Measurements from ENCODE around the gene DNAH17.
A peak's percentile ranks its signal among the peaks of the same experiment; 100 is the strongest.

DNAH17 gene

DNA sequence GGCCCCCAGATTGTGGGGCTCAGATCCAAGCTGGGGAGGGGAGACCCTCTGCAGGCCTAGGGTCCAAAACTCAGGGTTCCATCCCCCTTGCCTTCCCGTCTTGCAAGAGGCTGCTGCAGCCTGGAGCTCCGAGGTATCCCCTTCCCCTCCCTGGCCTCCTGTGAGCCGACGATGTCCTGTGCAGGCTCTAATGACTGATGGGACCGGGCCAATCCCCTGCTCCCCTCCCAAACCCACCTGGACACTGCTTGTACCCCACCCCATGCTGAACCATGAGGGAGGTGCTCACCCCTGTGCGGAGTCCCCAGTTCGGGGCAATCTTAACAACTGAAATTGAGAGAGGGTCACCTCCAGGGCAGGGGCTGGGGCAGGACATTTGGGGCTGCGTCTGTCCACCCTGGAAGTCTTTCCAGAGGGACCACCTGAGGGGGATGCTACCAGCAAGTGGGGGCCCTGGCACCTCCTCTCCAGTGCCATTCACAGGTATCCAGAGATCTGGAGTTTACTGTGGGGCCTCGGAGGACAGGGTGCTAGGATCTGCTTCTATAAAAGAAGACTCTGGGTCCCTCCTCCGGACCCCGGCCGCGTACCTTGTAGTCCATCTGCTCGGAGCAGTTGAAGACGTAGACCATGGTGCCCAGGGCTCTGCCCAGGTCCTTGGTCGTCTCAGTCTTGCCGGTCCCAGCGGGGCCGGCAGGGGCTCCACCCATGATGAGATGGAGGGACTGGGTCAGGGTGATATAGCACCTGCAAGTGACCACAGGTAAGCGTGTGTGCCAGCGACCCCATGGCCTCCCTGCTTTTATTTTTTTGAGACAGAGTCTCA lies 77.3 kb downstream of the DNAH17 start:
- DNase-seq (ENCODE audit: extremely low read depth in 1 of 2, low read depth in 1 of 2) = no peak

DNA sequence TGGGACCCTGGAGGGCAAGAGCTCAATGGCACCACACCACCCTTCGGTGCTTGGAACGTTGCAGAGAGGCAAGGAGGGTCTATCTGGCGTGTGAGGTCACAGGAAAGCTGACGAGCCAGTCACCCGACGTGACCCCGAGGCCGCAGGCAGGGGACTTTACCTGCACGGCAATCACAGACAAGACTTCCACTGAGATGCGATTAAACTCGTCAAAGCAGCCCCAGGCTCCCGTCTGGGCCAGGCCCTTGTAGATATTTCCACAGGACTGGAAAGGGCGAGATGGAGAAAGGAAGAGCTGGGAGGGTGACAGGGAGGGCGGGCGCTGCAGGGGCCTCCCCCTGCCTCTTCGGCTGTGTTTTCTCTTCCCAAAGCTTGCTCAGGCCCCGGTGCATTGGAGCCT lies 78.3 kb downstream of the DNAH17 start:
- DNase-seq (ENCODE audit: extremely low read depth in 1 of 2, low read depth in 1 of 2) = no peak

DNA sequence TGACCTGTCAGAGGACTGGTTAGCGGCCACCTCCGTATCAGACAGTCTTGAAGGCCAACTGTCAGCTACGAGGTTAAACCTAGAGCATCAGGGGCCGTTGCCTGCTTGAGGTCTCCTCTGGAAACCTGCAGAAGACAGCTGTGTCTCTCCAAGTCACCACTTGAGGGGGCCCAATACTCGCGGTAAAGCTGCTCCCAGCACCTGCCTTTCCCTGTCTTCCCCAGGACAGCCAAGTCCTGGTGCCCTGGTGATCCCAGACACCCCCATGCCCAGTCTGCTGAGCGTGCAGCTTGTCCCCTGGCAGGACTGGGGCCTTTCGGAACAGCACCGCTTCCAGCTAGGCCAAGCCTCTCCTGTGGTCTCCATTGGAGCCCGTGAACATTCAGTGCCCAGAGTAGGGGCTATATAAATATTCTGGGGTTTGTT lies 80.1 kb downstream of the DNAH17 start:
- DNase-seq (ENCODE audit: extremely low read depth in 1 of 2, low read depth in 1 of 2) = peak in 1 of 2 donors; percentile 5

DNA sequence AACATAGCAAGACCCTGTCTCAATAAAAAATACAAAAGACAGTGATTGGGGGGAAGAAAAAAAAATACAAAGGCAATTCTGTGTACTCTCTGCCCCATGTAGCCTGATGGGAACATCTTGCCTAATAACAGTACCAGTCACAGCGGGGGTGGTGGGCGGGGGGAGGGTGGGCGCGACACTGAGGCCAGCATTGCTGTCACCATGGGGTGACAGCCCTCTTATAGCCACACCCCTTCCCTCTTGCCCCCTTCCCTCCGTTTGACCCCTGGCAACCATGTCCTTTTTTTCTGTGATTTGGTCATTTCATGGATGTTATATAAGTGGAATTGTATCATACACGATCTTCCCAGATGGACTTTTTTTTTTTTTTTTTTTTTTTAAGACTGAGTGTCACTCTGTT lies 80.9 kb downstream of the DNAH17 start:
- no peak for DNase-seq (ENCODE audit: extremely low read depth in 1 of 2, low read depth in 1 of 2)

DNA sequence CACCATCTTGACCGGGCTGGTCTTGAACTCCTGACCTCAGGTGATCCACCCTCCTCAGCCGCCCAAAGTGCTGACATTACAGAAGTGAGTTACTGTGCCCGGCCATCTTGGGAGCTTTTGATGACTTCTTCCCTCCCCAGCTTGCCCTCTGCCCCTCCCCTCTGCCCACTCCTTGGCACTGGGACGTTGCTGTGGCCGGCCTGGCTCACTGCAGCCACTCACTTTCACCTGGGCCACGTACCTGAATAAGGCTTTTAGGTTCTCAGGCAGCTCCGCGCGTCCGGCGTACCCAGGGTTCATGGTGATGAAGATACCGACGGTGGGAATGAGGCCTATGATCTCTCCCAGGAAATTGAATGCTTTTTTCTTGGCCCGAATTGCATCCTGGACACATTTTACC lies 81.6 kb downstream of the DNAH17 start:
- DNase-seq (ENCODE audit: extremely low read depth in 1 of 2, low read depth in 1 of 2) = no peak

DNA sequence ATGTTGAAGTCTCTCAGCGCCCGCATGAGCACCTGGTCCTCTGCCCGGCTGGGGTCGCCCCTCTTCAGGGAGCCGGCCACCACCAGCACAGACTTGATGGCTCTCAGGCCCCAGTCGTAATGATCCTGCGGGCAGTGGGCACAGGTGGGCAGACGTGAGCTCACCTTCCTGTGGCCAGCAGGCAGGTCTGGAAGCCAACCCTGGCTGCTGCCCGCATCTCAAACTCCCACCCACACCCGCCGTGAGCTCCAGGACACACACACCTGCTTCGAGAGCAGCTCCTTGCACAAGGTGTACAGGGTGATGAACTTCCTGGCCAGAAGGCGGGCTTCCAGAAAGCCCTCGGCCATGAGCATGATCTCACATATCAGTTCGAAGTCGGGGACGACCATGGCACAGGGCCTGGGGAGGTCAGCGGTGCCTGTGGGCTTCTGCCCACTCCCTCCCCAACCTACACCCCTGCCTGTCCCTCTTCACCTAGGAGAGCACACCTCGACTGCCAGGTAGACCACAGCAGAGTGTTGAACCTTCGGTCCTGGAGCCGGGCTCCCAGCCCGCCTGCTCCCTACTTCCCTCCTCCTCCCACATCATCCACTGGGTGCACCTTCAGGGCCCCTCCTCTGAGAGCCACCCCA lies 82.4 kb downstream of the DNAH17 start:
- DNase-seq (ENCODE audit: extremely low read depth in 1 of 2, low read depth in 1 of 2) = no peak

DNA sequence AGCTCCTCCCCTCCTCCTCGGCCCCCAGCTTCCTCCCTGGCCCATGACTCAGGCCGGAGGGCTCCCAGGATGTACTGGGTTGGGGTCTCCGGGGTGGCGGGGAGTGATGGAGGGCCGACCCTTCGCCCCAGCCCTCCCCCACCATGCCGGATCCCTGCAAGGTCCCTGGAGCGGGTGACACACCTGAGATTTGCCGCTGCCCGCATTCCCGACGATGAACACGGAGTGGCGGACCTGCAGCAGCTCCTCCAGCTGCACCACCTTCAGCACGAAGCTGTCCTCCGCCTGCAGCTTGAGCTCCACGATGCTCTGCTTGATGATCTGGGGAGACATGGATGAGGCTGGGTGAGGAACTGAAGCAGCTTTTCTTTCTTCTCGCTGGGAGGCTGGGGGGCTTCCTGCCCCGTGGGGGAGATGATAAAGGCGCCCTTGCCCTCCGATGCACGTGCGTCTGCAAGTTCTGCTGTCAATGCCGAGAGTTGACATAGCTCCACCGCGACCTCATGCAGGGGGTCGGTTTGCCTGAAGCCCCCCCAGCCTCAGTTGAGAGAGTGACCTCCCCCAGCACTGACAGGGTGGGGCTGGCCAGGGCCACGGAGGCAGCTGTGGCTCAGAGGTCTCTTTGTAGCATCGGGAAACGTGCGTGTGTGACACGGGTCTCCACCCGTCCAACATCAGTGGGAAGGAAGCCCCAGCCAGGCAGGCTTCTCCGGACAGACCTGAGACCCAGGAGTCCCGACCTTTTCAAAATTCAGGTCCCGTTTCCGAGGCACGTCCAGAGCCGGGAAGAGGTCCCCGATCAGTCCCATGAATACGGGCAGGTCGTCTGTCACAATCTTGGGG lies 83.1 kb downstream of the DNAH17 start:
- no peak for DNase-seq (ENCODE audit: extremely low read depth in 1 of 2, low read depth in 1 of 2)

DNA sequence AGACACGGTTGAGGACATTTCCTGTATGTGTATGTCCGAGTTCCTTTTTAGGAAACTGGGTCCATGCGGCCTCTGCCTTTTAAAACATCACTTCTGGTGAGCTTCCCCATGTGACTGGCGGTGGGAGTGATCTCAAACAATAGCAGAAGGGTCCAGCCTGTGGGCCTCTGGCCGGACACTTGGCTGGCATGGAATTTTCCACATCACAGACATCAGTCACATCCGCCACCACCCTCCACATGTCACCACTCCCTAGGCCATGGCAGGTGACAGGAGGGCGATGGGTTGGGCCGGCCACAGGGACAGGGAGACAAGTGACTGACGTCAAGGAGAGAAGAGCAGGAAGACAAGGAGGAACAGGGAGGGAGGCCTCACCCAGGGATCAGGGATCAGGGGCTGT lies 83.7 kb downstream of the DNAH17 start:
- DNase-seq (ENCODE audit: extremely low read depth in 1 of 2, low read depth in 1 of 2) = no peak

DNA sequence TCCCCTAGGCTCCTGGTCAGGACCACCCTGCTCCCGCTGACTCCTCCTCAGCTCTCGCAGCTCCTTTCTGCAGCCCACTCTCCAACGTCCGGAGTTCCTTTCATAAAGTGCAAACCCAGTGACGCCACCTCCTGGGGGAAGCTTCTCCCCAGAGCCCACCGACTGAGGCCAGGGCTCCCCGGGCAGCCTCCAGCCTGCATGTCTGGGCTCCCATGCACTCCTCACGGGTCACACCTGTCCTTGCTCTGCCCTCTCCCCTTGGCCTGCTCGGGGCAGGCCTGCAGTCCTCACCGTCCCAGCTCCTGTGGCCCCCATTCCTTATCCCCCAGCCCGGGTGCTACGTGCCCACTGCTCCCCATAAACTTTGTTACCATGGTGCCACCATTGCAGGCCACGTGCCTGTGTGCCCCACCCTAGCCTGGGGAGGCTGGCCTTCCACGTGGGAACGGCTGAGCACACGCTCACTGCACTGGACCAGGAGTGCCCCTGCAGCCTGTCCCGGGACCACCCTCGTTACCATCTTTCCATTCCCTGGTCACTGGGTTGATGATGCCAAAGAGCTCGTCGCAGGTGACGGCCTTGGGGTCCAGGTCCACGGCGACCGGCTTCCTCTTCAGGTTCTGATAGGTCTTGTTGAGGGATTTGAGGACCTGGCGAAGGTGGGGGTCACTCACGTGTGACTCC lies 84.9 kb downstream of the DNAH17 start:
- no peak for DNase-seq (ENCODE audit: extremely low read depth in 1 of 2, low read depth in 1 of 2)

DNA sequence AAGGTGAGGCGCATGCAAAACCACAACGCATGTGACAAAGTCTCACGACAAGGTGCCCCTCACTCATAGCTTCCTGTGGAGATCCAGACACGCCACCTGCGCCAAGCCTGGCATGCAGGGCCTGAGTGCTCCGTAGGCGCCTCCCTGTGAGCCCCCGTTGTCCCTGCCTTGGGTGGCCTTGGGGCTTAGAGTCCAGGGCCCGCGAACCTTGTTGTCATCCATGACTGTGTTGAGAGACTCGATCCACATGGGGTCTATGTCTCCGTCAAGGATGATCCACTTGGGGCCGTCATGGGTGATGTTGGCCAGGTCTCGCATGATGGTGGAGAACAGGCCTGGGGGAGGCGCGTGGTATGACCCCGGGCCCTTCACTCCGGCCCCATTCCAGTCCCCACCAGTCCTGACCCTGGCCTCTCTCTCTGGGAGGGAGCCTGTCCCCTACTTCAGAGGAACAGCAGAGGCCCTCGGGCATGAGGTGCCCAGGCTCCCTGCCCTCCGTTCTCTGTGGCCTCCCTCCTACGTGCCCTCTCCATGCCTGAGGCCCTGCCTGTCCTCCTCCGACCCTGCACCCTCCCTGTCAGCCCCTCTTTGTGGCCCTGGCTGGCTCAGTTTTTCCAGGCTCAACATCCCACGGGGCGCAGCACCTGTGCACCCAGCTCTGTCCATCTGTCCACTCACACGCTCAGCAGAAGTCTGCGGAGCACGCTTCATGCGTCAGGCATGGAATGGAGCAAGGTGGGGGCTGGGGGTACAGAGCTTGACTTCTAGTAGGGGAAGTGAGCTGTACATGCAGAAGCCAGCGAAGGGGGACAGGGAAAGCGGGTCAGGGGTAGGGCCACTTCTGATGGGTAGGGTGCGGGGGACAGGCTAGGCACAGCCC lies 85.7 kb downstream of the DNAH17 start:
- no peak for DNase-seq (ENCODE audit: extremely low read depth in 1 of 2, low read depth in 1 of 2)

DNA sequence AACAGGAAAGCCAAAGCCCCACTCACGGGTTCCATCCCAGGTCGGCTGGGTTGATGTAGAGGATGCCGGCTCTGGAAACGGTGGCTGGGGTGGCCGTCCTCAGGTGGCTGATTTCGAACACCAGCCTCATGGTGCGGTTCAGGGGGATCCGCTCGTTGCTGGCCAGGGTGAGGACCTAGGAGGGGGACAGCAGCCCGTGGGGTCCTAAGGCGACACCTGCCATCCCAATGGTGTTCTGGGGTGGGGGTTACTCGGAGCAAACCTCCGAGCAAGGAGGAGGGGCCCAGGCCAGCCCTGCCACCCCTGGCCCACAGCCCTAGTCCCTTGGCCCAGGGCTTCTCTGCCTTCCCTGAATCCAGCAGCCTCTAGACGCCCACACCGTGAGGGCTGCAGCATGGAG lies 86.5 kb downstream of the DNAH17 start:
- DNase-seq (ENCODE audit: extremely low read depth in 1 of 2, low read depth in 1 of 2) = no peak

DNA sequence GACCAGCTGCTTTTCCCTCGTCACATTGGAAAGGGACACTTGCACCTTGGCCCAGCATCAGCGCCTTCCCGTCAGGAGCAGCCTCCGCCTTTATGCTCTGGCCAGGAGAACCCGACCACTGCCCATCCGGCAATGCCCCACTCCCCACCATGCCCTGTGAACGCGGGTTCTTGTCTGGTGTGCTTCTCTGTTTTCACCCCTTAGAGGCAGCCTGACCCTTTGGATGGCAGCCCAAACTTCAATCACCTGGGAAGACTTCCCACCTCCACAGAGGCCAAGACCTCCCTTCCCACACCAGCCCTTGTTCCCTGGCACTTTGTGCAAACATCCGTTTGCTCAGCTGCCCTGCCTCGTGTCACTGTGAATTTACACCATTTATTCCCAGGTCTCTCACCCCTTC lies 87.0 kb downstream of the DNAH17 start:
- DNase-seq (ENCODE audit: extremely low read depth in 1 of 2, low read depth in 1 of 2) = no peak

DNA sequence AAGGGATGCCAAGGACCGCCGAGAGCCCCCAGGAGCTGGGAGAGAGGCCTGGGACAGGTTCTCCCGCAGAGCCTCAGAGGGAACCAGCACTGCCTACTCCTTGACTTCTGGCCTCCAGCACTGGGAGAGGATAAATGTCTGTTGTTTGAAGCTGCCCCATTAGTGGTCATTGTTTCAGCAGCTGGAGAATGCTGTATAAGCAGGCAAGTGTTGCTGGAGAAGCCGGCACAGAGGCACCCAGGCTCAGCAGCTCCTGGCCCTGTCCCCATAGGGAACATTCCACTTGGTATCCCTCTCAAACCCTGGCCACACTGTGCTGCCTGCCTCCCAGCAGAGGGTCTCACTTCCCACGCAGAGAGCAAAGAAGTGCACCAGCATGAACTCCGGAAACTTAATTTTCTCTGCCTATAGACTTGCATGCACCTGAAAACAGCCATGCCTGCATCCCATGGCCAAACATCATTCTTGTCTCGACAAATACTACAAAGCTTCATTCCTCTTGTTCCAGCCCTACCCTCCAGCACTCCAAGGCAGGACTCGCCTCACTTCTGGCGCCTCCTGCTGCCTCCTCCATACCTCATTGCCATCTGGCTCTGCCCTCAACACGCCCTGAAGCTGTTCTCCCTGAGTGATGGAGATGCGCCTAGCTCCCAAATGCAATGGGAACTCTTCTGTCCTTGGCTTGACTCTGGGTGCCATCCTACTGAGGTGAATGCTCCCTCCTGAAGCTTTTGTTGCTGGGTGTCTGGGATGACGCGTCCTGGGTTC lies 88.1 kb downstream of the DNAH17 start:
- no peak for DNase-seq (ENCODE audit: extremely low read depth in 1 of 2, low read depth in 1 of 2)

DNA sequence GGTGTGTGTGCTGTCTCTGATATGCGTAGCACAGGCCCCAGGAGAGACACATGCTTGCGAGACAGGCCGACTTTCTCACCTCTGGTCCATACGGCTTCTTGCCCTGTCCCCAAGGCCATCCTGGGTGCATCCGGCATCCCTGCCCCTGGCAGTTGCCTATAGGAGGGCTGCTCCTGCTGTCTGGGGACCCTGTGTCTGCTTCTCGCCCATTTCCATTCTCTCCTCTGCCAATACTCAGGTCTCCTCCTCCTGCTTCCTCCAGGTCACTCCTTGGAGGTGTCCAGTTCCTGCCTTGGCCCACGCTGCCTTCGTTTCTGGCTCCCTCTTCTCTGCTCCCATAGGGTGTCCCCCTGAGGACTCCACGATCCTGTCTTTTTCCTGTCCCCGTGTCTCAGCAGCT lies 89.0 kb downstream of the DNAH17 start:
- DNase-seq (ENCODE audit: extremely low read depth in 1 of 2, low read depth in 1 of 2) = no peak

DNA sequence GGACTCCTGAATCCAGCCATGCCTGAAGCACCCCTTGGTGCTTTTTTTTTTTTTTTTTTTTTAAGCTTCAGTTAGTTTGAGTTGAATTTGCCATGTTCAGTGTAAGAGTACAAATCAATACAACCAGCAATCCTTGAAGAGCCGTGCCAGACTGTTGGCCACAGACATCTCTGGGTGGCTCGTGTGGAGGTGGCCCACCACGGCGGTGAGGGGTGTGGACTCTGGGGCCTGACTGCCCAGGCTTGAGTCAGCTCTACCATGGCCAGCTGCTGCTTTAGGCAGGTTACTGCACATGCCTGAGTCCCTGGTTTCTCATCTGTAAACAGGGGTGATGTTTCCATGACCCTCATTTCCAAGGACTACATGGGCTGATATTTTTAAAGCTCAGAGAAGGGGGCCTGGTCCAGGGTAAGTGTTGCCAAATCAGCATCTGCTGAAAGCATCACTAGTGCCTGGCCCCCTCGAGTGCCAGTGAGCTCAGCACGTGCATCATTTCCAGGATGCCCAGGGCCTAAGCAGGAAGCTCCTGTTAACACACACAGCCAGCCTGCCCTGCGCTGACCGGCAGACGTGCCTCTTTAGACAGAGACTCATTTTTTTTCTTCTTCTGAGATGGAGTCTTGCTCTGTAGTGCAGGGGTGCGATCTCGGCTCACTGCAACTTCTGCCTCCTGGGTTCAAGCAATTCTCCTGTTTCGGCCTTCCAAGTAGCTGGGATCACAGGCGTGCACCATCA lies 90.1 kb downstream of the DNAH17 start:
- DNase-seq (ENCODE audit: extremely low read depth in 1 of 2, low read depth in 1 of 2) = no peak

DNA sequence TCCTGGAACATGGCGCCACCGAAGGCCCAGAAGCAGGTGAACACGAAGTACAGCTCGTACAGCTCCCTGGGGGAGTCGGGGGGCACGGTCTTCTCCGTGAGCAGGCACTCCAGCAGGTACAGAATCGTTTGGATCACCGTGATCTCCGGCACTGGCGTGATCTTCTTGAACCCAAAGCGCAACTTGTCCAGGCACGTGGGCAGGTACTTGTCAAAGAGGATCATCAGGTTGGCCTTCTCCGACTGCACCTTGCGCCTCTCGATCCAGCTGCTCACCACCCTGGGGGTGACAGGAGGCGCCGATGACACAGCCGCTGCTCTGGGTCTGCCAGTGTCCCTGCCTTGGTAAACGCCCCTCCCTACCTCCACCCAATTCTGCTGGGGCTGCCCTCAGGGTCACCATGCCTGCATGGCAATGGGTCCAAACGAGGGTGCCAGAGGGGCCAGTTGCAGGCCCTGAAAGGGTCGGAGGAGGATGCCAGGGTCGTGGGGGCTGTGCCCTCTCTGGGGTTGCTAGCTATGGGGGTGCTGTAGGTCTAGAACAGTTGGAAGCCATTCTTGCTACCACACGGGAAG lies 90.9 kb downstream of the DNAH17 start:
- DNase-seq (ENCODE audit: extremely low read depth in 1 of 2, low read depth in 1 of 2) = no peak

DNA sequence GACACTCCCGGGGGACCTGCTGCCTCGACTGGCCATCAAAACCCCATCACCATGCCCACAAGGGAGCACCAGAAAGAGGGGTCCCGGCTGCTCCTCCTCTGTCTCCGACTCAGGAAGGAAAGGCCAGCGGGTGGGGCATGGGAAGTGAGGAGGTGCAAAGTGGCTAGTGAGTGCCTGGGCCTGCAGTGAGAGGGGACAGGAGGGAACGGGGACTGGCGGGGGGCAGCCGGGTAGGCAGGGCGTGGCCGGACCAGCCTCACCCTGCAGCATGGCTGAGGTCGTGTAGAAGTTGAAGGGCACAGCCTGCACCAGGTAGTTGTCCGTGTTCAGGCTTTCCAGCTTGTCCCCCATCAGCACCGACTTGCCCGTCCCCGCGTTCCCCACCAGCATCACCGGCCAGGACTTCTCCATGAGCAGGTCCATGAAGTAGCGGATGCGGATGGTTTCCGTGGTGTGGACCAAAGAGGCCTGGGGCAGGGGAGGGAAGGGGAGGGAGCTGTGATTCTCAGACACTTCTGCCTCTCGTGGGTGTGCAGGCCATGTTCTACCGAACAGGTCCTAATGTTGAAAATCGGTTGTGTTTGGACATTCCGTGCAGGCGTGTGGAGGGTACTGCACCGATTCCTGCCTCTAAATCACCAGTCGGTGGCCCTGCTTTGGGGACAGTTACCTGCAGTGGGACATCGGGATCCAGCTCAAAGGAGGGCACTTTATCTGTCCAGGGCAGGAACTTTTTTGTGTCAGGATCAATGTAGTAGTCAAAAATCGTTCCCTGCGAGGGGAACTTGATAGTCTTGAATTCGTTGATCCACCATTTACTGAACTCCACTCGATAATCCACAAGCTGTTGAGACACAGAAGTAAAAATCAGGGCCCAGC lies 91.7 kb downstream of the DNAH17 start:
- no peak for DNase-seq (ENCODE audit: extremely low read depth in 1 of 2, low read depth in 1 of 2)

Data from activated CD8-positive, alpha-beta memory T cell treated with anti-CD3 and anti-CD28 coated beads for 1 hour (primary cell).